ENCODE measurements around the gene DUSP8.

DNA sequence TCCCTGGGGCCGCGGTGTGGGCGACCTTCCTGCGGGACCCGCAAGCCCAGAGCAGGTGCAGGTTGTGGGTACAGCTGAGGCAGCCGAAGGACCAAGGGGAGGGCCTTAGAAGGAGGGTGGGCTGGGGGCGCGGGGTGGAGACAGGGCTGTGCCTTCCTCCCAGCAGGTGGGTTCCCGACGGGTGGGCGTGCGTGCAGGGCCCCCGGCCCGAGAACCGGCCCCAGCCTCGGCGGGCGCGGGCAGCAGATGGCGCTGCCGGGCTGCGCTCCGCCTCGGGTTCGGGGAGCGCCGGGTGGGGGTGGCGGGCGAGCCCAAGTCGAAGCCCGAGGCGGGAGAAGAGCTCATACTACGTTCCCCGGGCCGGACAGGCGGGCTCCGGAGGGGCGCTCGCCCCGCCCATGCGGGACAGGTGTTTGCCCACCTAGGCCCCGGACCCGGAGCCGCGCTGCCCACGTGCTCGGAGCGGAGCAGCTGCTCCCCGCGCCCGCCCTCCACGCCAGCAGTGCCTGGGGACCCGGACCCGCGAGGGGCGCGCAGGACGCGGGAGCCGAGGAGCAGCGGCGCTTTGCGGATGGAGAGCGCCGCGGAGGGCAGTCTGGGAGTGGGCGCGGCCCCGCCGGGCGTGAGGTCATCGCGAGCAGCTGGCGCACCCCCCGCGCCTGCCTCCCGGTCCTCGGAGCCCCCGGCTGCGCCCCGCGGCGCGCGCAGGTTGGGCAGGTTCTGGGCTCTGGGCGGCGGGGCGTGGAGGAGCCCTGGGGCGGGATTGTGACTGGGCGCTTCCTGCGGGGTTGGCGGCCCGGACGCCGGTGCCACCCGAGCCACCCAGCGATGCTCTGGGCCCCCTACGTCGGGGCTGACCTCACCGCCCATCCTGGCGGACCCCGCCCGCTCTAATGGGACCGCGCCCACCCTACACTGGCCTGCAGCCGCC, 25.3 kb downstream of the DUSP8 start:
- TF ChIP-seq CTCF (IDR thresholded peaks at IDR 0.05) (peak; percentile 25 to 83), POLR2A (IDR thresholded peaks at IDR 0.05) (no peak), POLR2AphosphoS5 (IDR thresholded peaks at IDR 0.05) (no peak)

Data from suprapubic skin (tissue), 4 donors.